ENCODE results near the gene UNCX.
"Not testable (repeated sequence)": the region's sequence is repeated elsewhere in the genome, so short reads cannot be mapped to it uniquely, and the experiment has no call there.

The UNCX gene

GRCh38 chr7:1257863-1258262 is 25.2 kb downstream of the UNCX start:
- no peak for DNase-seq

DNA sequence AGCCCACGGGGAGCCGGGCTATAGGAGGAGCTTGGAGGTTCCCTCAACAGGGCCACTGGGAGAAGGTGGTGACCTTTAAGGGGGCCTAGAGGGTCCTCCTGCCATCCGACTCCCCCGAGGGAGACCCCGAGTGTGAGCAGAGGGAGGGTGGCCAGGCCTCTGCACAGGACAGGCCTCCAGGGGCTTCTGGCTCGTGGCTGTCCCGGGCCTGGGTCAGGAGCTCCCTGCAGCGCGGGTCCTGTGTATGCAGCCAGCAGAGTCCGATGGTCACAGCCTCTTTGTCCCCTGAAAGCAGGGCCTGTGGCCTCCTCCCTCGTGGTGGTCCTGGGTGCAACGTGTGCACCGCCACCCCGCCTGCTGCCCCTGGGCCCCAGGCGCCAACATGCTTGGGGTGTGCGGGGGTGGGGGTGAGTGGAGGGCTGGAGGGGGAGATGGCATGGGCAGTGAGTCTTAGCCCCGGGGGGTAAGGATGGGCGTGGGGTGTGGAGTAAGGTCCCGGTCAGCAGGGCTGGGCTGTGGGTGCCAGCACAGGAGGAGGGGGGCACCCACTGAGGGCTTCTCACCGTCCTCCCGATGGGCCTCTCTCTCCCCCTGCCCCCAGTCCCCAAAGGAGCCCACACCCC is 27.1 kb downstream of the UNCX start:
- DNase-seq, result no peak

DNA sequence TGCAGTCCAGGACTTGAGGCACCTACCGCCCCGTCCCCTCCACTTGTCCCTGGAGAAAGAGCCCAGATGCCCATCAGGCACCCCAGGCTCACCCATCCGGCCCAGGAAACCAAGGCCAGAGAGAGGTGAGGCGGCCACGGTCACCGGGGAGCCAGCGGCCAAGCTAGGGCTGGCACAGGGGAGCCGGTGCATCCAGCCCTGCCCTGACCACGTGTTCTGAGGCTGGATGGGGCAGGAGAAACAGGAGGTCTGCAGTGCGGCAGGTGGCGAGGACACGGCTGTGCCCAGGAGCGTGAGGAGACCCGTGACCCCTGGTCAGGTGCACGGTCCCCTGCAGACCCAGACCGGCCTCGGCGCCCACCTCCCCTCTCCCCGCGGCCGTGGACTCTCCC is 27.6 kb downstream of the UNCX start:
- no peak for DNase-seq

GRCh38 chr7:1261036-1261435 is 28.4 kb downstream of the UNCX start:
- not testable (repeated sequence) for DNase-seq

DNA sequence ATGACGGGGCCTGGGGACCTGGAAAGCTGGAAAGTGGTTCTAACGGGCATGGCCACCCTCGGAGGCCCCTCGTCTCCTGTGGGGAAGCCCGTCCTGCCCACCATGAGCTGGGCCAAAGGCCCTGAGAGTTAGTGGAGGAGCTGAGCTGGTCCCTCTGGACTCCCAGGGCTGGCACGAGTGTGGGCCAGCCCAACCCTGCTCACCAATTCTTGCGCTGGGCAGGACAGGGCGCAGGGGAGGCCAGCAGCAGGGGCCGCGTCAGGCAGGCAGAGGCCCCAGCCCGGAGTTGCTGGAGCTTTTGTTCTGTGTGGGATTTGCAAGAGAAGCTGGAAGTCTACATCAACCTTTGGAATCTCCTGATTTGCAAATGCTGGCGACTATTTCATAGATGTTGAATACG is 29.8 kb downstream of the UNCX start:
- DNase-seq, result no peak

DNA sequence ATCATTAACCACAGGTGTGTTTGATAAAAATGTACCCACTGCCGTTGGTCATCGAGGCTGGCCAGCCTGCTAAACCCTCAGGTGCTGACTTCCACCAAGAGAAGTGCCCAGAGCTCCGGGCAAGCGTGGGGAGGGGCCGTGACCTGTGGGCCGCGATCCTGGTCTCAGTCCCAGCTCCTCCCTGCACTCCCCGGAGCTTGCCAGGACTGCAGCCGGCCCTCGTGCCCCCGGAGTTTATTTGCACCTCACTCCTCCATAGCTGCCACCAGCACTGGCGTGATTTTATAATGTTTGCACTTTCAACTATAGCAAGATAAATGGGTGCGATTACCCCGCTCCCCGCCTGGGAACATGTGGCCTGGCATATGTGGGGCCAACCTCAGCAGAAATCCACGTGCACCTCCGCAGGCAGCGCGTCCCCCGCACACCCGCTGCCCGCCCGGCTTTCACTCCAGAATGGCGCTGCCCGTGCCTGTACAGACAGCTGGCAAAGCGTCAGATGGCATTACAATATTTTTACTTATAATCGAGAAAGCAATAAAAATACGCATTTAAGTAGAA is 30.8 kb downstream of the UNCX start:
- DNase-seq, result no peak

DNA sequence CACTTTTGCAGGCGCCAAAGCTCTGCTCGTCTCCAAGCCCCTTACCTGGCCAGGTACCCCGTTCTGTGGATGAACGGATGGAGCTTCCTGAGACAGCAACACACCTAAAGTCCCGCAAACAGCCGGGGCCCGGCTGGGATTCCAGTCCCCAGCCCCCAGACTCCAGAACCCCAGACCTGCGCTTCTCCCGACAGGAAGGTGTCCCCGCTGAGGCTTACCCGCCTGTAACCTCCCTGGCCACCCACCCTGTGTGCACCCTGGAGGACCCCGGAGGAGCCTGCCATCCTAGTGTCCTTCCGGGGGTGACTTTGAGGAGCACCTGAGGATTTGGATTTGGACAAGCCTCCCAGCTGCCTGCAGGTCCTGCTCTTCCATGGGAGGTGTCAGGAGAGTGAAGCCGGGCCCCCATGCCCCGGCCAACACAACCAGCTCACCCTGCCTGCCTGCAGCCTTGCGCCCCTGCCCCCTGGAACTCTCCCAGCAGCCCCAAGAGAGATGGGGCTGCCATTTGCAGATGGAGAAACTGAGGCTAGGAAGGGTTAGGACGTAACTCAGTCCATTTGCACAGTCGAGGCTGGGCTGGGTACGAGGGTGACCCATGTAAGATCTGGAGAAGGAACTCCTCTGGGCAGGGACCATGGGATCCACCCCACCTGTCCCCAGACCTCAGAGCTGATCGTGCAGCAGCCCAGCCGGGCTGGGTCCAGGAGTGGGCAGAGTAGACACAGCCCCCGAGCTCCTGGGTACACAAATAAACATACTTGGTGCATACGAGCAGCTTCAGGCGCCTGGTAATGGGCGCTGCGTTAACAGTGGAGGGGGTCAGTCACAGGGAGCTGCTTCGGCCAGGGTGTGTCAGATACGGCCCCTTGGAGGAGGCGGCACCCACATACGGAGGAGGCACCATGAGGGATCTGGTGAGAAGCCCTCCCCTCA is 31.9 kb downstream of the UNCX start:
- DNase-seq, result no peak

GRCh38 chr7:1267016-1267900 is 34.6 kb downstream of the UNCX start:
- DNase-seq, result no peak

GRCh38 chr7:1268076-1268815 is 35.6 kb downstream of the UNCX start:
- no peak for DNase-seq

DNA sequence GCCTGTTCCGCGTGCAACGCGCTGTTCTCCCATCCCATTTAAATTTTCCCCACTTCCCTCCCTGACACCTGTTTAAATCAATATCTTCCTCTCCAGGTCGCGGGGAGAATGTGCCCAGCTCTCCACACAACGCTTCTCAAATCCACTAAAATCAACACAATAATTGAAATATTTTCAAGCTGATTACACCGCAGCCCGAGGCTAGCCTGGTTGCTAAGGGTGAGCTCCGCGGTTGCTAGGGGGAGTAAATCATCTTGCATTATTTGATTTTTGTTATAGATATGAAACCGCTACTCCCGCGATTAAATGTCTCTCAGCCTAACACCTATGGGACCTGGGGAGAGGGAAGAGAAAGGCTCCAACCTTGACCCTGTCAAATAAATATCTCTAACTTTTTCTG is 36.2 kb downstream of the UNCX start:
- DNase-seq, result no peak

DNA sequence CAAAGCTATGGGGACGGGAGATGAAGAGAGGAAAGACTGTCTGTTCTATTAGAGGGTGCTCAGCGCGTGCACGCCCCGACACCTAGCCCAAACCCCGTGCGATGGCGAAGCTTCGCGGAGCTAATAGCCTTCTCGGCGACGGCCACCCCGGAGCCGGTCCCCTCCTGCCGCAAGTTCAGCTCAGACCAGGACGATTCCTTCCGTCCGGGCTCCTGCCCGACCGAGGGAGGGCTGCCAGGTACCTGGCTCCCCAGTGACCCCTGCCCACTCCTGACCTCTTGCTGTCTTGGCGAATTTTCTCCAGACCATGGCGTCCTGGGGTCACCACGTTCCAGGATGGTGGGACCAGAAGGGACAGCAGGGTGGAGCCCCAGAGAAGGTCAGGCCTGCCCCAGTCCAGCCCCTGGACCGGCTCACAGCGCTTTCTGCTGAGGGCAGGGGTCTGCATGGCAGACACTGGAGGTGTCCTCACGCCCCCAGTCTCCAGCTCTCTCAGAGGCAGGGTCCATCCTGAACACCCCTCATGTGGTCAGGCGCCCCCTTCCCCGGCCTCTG is 36.7 kb downstream of the UNCX start:
- no peak for DNase-seq

- no peak for DNase-seq
Measured at GRCh38 chr7:1270181-1270580, 37.5 kb downstream of the UNCX start.

- no peak for DNase-seq
Measured at GRCh38 chr7:1271046-1271445, 38.4 kb downstream of the UNCX start.

GRCh38 chr7:1271656-1272055 is 39.0 kb downstream of the UNCX start:
- no peak for DNase-seq

GRCh38 chr7:1272136-1272535 is 39.5 kb downstream of the UNCX start:
- DNase-seq, result not testable (repeated sequence)

- DNase-seq, result no peak
Measured at GRCh38 chr7:1274121-1274875, 41.6 kb downstream of the UNCX start.

- DNase-seq, result no peak
Measured at GRCh38 chr7:1274876-1275375, 42.3 kb downstream of the UNCX start.

DNA sequence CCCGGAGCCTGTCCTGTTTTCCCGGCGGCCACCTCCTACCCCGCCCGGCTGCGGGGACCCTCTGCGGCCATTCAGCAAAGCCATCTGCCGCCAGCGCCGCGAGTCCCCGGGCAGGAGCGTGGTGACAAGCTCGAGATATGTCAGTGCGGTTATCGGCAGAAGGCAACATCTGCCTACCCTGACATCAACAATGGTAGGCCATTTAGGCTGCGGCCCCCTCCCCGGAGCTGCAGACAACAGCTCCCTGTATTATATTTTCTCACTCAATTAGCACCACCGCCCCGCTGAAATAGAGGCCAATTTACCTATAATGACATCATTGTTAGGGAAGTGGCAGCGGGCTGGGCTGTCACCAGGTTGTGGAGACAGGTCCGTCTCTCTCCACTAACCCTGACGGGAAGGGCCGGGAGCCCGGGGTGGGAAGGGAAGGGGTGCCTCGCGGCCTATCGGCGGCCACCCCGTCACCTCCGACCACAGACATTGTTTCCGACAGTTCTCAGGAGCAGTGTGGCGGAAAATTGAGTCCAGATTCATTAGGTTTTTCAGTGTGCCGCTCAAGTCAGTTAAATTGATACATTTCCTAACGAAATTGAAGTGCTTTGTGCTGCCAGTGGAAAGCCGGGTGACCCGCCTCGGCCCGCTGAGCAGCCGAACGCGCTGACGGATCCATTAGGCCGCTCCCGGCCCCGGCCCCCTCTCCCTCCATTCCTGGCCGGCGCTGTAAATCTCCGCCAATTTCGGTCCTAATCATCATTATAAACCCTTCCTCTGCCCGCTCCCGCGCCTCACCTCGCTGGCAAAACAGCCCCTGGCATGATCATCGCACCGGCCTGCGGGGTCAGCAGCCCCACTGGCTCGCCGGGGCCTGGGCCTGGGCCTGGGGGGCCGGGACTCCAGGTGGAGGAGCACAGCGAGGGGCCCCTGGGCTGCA is 43.0 kb downstream of the UNCX start:
- DNase-seq, result no peak

GRCh38 chr7:1276626-1277175 is 44.0 kb downstream of the UNCX start:
- no peak for DNase-seq

Data from C1 segment of cervical spinal cord (tissue), 14 donors.